Measurements from ENCODE around the gene PLPPR1. TPM values are rescaled to one million over a fixed set of nuclear protein-coding genes. Genes with fewer than 3 reads are reported as not detected.

PLPPR1 gene
- total and polyA plus RNA-seq, 2 of the 13 experiments (the other 11 are each of a cell fraction or from before 2014, with no cell fraction given) = 16.0 to 84.7 TPM

DNA sequence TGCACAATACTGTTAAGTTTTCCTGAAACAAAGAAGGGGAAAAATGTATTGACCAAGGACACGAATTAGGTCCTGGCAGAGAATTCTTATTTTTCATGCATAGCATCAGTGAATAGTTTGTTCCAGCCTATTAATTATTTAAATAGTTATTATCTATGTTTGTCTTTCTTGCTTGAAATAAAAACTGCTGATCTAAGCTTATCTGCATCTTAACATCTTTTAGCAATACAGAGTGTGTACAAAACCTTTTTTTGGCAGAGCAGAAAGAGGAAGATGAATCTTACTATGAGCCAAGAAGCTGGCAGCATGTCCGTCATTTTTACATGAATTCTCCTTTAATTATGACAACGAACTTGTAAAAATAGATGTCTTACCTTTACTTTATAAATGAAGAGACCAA is 23.3 kb upstream of the PLPPR1 start:
- CTCF ChIA-PET (ENCODE audit: low intra/inter-chr PET ratio, low total read pairs) = no interaction called here
- 23% methylated on average over 3 of the region's 3 CpGs for WGBS (ENCODE audit: low lambda C conversion rate)

DNA sequence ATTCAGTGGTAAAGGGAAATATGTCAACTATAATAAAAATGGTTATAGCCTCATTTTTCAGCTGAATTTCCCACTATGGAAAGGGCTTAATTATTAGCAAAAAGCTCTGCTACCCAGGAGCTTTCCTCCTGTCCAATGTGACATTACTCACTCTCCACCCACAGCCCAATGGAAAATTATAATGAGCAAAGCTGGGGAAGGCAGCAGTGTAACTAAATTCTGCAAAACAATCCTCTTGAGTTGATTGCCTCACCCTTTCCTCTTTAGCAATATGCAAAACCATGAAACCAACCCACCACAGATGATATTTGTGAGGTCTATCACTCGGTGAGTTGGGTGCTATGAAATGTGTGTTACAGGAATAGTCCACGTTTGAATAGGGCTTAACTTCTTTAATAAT is 14.0 kb upstream of the PLPPR1 start:
- no peak overlapping the region for H3K4me2 ChIP-seq (ENCODE audit: low read depth, low read length)
- no peak overlapping the region for H3K4me3 ChIP-seq (replicated peaks in 1 of 3; ENCODE audit: insufficient read depth in 1 of 3, low read depth in 2 of 3, low read length in 3 of 3)
- peaks cover 9% of the 10 kb centered on the region for H3K4me1 ChIP-seq (ENCODE audit: insufficient read depth, low read length)
- ChIA-PET CTCF (ENCODE audit: low intra/inter-chr PET ratio, low total read pairs) (no interaction called here), POLR2A (interaction anchor here (1.4 kb wide), 1 partner anchor 14 kb away, joined by 5 read pairs; the partner anchor contains the start of gene PLPPR1)
- no TSS peak for BruUV-seq (replicated peaks)
- no peaks in the 10 kb centered on the region for H3K9me3 ChIP-seq (ENCODE audit: low read length)
- H2AFZ ChIP-seq (ENCODE audit: low read length) = no peak overlapping the region
- 3% methylated on average over 2 of the region's 2 CpGs for WGBS (ENCODE audit: low lambda C conversion rate)
- DNase-seq (ENCODE audit: low spot score) (no peak), ATAC-seq (no peak), FAIRE-seq (no peak)
- no peaks in the 10 kb centered on the region for H4K20me1 ChIP-seq (ENCODE audit: insufficient read depth, low read length)
- intact Hi-C loops (cut with micrococcal nuclease; ENCODE audit: unreplicated experiment) (no loop called here), in situ Hi-C loops (cut with HindIII; ENCODE audit: extremely low pct_ligation_motif_present, low pct_unique_long_range_greater_than_20kb) (no loop called here)
- H3K79me2 ChIP-seq (ENCODE audit: insufficient read depth, low read length) = no peaks in the 10 kb centered on the region
- no peak overlapping the region for H3K27ac ChIP-seq (ENCODE audit: extremely low read length, insufficient read depth, low read length)
- H3K27me3 ChIP-seq (ENCODE audit: control insufficient read depth in 1 of 2, insufficient read depth in 2 of 2, low read length in 2 of 2) = peaks cover 0 to 4% of the 10 kb centered on the region in 2 experiments; a peak in 1 of 5 replicates
- no peaks in the 10 kb centered on the region for H3K36me3 ChIP-seq (replicated peaks in 1 of 2; ENCODE audit: control insufficient read depth in 1 of 2, insufficient read depth in 2 of 2, low read length in 2 of 2)
- H3K9ac ChIP-seq (ENCODE audit: insufficient read depth, low read depth, low read length) = no peak overlapping the region
- TF ChIP-seq ZNF253 (CRISPR knock-in tag; IDR thresholded peaks at IDR 0.05; ENCODE audit: borderline replicate concordance) = no peak
- TF ChIP-seq, protein P1, sequence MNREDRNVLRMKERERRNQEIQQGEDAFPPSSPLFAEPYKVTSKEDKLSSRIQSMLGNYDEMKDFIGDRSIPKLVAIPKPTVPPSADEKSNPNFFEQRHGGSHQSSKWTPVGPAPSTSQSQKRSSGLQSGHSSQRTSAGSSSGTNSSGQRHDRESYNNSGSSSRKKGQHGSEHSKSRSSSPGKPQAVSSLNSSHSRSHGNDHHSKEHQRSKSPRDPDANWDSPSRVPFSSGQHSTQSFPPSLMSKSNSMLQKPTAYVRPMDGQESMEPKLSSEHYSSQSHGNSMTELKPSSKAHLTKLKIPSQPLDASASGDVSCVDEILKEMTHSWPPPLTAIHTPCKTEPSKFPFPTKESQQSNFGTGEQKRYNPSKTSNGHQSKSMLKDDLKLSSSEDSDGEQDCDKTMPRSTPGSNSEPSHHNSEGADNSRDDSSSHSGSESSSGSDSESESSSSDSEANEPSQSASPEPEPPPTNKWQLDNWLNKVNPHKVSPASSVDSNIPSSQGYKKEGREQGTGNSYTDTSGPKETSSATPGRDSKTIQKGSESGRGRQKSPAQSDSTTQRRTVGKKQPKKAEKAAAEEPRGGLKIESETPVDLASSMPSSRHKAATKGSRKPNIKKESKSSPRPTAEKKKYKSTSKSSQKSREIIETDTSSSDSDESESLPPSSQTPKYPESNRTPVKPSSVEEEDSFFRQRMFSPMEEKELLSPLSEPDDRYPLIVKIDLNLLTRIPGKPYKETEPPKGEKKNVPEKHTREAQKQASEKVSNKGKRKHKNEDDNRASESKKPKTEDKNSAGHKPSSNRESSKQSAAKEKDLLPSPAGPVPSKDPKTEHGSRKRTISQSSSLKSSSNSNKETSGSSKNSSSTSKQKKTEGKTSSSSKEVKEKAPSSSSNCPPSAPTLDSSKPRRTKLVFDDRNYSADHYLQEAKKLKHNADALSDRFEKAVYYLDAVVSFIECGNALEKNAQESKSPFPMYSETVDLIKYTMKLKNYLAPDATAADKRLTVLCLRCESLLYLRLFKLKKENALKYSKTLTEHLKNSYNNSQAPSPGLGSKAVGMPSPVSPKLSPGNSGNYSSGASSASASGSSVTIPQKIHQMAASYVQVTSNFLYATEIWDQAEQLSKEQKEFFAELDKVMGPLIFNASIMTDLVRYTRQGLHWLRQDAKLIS (CRISPR knock-in tag; IDR thresholded peaks at IDR 0.05) = no peak
- no peak for TF ChIP-seq SP1 (IDR thresholded peaks at IDR 0.05)
- no peak for TF ChIP-seq SP1 (CRISPR knock-in tag; IDR thresholded peaks at IDR 0.05)
- TF ChIP-seq, protein P2, sequence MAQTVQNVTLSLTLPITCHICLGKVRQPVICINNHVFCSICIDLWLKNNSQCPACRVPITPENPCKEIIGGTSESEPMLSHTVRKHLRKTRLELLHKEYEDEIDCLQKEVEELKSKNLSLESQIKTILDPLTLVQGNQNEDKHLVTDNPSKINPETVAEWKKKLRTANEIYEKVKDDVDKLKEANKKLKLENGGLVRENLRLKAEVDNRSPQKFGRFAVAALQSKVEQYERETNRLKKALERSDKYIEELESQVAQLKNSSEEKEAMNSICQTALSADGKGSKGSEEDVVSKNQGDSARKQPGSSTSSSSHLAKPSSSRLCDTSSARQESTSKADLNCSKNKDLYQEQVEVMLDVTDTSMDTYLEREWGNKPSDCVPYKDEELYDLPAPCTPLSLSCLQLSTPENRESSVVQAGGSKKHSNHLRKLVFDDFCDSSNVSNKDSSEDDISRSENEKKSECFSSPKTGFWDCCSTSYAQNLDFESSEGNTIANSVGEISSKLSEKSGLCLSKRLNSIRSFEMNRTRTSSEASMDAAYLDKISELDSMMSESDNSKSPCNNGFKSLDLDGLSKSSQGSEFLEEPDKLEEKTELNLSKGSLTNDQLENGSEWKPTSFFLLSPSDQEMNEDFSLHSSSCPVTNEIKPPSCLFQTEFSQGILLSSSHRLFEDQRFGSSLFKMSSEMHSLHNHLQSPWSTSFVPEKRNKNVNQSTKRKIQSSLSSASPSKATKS (CRISPR knock-in tag; IDR thresholded peaks at IDR 0.05) = no peak
- TF ChIP-seq ZNF136 (CRISPR knock-in tag; IDR thresholded peaks at IDR 0.05; ENCODE audit: low read depth) = no peak
- TF ChIP-seq HMGA1 (CRISPR knock-in tag; conservative IDR thresholded peaks at IDR 0.05) = no peak
- no peak for TF ChIP-seq PHF20 (CRISPR knock-in tag; IDR thresholded peaks at IDR 0.05)
- TF ChIP-seq ZNF570 (CRISPR knock-in tag; IDR thresholded peaks at IDR 0.05; ENCODE audit: borderline replicate concordance) = no peak
- TF ChIP-seq, protein P3, sequence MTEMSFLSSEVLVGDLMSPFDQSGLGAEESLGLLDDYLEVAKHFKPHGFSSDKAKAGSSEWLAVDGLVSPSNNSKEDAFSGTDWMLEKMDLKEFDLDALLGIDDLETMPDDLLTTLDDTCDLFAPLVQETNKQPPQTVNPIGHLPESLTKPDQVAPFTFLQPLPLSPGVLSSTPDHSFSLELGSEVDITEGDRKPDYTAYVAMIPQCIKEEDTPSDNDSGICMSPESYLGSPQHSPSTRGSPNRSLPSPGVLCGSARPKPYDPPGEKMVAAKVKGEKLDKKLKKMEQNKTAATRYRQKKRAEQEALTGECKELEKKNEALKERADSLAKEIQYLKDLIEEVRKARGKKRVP (CRISPR knock-in tag; IDR thresholded peaks at IDR 0.05) = no peak
- TF ChIP-seq ZNF441 (CRISPR knock-in tag; IDR thresholded peaks at IDR 0.05; ENCODE audit: borderline replicate concordance) = no peak

More for the DNA sequence above, 23.3 kb upstream of the PLPPR1 start:
- in situ Hi-C loops (cut with HindIII; ENCODE audit: extremely low pct_ligation_motif_present, low pct_unique_long_range_greater_than_20kb) = no loop called here
- Histone ChIP-seq H3K4me3 (replicated peaks in 1 of 3; ENCODE audit: insufficient read depth in 1 of 3, low read depth in 2 of 3, low read length in 3 of 3) (no peak overlapping the region), H3K27me3 (ENCODE audit: control insufficient read depth in 1 of 2, insufficient read depth in 2 of 2, low read length in 2 of 2) (no peaks in the 10 kb centered on the region), H3K9me3 (ENCODE audit: low read length) (no peaks in the 10 kb centered on the region), H2AFZ (ENCODE audit: low read length) (no peak overlapping the region), H4K20me1 (ENCODE audit: insufficient read depth, low read length) (no peaks in the 10 kb centered on the region), H3K4me2 (ENCODE audit: low read depth, low read length) (no peak overlapping the region), H3K4me1 (ENCODE audit: insufficient read depth, low read length) (no peaks in the 10 kb centered on the region), H3K27ac (ENCODE audit: extremely low read length, insufficient read depth, low read length) (no peak overlapping the region), H3K36me3 (replicated peaks in 1 of 2; ENCODE audit: control insufficient read depth in 1 of 2, insufficient read depth in 2 of 2, low read length in 2 of 2) (no peaks in the 10 kb centered on the region), H3K9ac (ENCODE audit: insufficient read depth, low read depth, low read length) (no peak overlapping the region), H3K79me2 (ENCODE audit: insufficient read depth, low read length) (no peaks in the 10 kb centered on the region)
- DNase-seq (ENCODE audit: low spot score) (no peak), ATAC-seq (no peak), FAIRE-seq (no peak)
- BruUV-seq (replicated peaks) = no TSS peak
- POLR2A ChIA-PET = no interaction called here
- TF ChIP-seq MAFK (conservative IDR thresholded peaks at IDR 0.05 in 1 of 2, IDR thresholded peaks at IDR 0.05 in 1 of 2; ENCODE audit: low read length in 2 of 2) = peak; percentile 81 to 95
- no peak for TF ChIP-seq NFATC3 (CRISPR knock-in tag; IDR thresholded peaks at IDR 0.05)
- peak; percentile 88 for TF ChIP-seq MAFF (IDR thresholded peaks at IDR 0.05; ENCODE audit: low read depth, low read length)
- intact Hi-C loops (cut with micrococcal nuclease; ENCODE audit: unreplicated experiment) = no loop called here
